ENCODE results near the gene MCM9. TPM values are rescaled to one million over a fixed set of nuclear protein-coding genes. Genes with fewer than 3 reads are reported as not detected.

MCM9 gene
- total and polyA plus RNA-seq, 2 of the 13 experiments (the other 11 are each of a cell fraction or from before 2014, with no cell fraction given): 3.8 to 17.2 TPM

- no peak for TF ChIP-seq KMT2B (CRISPR knock-in tag; IDR thresholded peaks at IDR 0.05)
- no peak for TF ChIP-seq NFE2L1 (CRISPR knock-in tag; IDR thresholded peaks at IDR 0.05; ENCODE audit: borderline replicate concordance)
- no peak for TF ChIP-seq ZKSCAN5 (CRISPR knock-in tag; IDR thresholded peaks at IDR 0.05)
- TF ChIP-seq DMAP1 (CRISPR knock-in tag; IDR thresholded peaks at IDR 0.05): no peak
- no peak; the same call in 1 of the 2 replicates for TF ChIP-seq ZSCAN9 (CRISPR knock-in tag; IDR thresholded peaks at IDR 0.05; ENCODE audit: borderline replicate concordance)
- no peak for TF ChIP-seq USF2 (IDR thresholded peaks at IDR 0.05; ENCODE audit: low read depth, low read length)
- TF ChIP-seq USF2 (CRISPR knock-in tag; IDR thresholded peaks at IDR 0.05; ENCODE audit: borderline replicate concordance): no peak
- 0 out of 2 replicates have a peak, but pooled peaks have one; percentile 42 for TF ChIP-seq ZNF75D (CRISPR knock-in tag; IDR thresholded peaks at IDR 0.05; ENCODE audit: borderline replicate concordance)
- no peak for TF ChIP-seq STAG1 (CRISPR knock-in tag; IDR thresholded peaks at IDR 0.05)
- 0 out of 2 replicates have a peak, but pooled peaks have one; percentile 14 for TF ChIP-seq ZNF512B (CRISPR knock-in tag; IDR thresholded peaks at IDR 0.05; ENCODE audit: borderline replicate concordance)
- TF ChIP-seq ZMAT5 (CRISPR knock-in tag; IDR thresholded peaks at IDR 0.05; ENCODE audit: borderline replicate concordance, low read depth): no peak
- TF ChIP-seq ZNF101 (CRISPR knock-in tag; IDR thresholded peaks at IDR 0.05; ENCODE audit: borderline replicate concordance, low read depth): 0 out of 2 replicates have a peak, but pooled peaks have one; percentile 16
- TF ChIP-seq MLLT10 (CRISPR knock-in tag; IDR thresholded peaks at IDR 0.05): no peak
- no peak for TF ChIP-seq PCBP1 (IDR thresholded peaks at IDR 0.05; ENCODE audit: borderline replicate concordance, low read depth, low read length)
- no peak for TF ChIP-seq ZFP36L1 (CRISPR knock-in tag; IDR thresholded peaks at IDR 0.05)
- no peak for TF ChIP-seq ZNF207 (IDR thresholded peaks at IDR 0.05; ENCODE audit: borderline replicate concordance)
- TF ChIP-seq ZNF34 (CRISPR knock-in tag; IDR thresholded peaks at IDR 0.05; ENCODE audit: borderline replicate concordance): no peak
- no peak for TF ChIP-seq ZBTB4 (CRISPR knock-in tag; IDR thresholded peaks at IDR 0.05; ENCODE audit: borderline replicate concordance)
- TF ChIP-seq ZNF674 (CRISPR knock-in tag; IDR thresholded peaks at IDR 0.05; ENCODE audit: low read depth): no peak
- TF ChIP-seq ELF1 (CRISPR knock-in tag; IDR thresholded peaks at IDR 0.05): no peak
- TF ChIP-seq JDP2 (CRISPR knock-in tag; IDR thresholded peaks at IDR 0.05; ENCODE audit: borderline replicate concordance): no peak
- TF ChIP-seq ZFP41 (CRISPR knock-in tag; IDR thresholded peaks at IDR 0.05; ENCODE audit: borderline replicate concordance): no peak
These were observed 41.7 kb downstream of the MCM9 start (continued) for GRCh38 chr6:118893064-118893806.
